ENCODE results near the gene KLHL3. TPM values are rescaled to one million over a fixed set of nuclear protein-coding genes. Genes with fewer than 3 reads are reported as not detected.

Gene KLHL3
- polyA plus RNA-seq, 1 of the 3 experiments (the other 2 are of a cell fraction): 3.8 TPM

DNA sequence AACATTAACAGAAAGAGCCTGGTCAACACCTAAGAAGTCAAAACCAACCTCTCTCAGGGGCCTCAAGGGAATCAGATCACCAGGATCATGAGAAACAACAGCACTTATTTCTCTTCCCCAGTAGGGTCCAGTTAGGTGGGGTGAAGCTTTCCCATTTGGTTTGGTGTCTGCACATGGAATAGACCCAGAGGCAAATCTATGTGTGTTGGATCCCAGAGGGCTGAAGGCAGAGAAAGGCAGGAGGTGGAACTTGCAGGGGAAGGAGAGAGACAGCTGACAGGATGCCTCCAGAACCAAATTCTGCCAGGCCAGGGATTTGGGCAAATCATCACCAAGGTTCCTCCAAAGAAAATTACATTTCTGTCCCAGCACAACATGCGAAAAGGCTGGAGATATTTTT, 132.0 kb downstream of the KLHL3 start:
- no peak for TF ChIP-seq TEAD4 (IDR thresholded peaks at IDR 0.05; ENCODE audit: borderline replicate concordance, insufficient read depth)
- TF ChIP-seq, protein P1, sequence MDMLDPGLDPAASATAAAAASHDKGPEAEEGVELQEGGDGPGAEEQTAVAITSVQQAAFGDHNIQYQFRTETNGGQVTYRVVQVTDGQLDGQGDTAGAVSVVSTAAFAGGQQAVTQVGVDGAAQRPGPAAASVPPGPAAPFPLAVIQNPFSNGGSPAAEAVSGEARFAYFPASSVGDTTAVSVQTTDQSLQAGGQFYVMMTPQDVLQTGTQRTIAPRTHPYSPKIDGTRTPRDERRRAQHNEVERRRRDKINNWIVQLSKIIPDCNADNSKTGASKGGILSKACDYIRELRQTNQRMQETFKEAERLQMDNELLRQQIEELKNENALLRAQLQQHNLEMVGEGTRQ (IDR thresholded peaks at IDR 0.05; ENCODE audit: borderline replicate concordance, low read depth, low read length): no peak
- no peak for TF ChIP-seq FOXJ3 (CRISPR knock-in tag; IDR thresholded peaks at IDR 0.05)
- TF ChIP-seq SMC3 (IDR thresholded peaks at IDR 0.05; ENCODE audit: low read depth, low read length): no peak
- TF ChIP-seq TCF12 (IDR thresholded peaks at IDR 0.05): no peak
- TF ChIP-seq, protein P2, sequence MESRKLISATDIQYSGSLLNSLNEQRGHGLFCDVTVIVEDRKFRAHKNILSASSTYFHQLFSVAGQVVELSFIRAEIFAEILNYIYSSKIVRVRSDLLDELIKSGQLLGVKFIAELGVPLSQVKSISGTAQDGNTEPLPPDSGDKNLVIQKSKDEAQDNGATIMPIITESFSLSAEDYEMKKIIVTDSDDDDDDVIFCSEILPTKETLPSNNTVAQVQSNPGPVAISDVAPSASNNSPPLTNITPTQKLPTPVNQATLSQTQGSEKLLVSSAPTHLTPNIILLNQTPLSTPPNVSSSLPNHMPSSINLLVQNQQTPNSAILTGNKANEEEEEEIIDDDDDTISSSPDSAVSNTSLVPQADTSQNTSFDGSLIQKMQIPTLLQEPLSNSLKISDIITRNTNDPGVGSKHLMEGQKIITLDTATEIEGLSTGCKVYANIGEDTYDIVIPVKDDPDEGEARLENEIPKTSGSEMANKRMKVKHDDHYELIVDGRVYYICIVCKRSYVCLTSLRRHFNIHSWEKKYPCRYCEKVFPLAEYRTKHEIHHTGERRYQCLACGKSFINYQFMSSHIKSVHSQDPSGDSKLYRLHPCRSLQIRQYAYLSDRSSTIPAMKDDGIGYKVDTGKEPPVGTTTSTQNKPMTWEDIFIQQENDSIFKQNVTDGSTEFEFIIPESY (IDR thresholded peaks at IDR 0.05; ENCODE audit: borderline replicate concordance, low read depth): no peak
- no peak for TF ChIP-seq NFIC (IDR thresholded peaks at IDR 0.05; ENCODE audit: borderline replicate concordance)
- TF ChIP-seq GABPA (IDR thresholded peaks at IDR 0.05; ENCODE audit: low read depth): no peak
- TF ChIP-seq MEF2A (IDR thresholded peaks at IDR 0.05; ENCODE audit: borderline replicate concordance, low read depth): no peak
- no peak for TF ChIP-seq YY1 (IDR thresholded peaks at IDR 0.05; ENCODE audit: low read depth)
- TF ChIP-seq, protein P3, sequence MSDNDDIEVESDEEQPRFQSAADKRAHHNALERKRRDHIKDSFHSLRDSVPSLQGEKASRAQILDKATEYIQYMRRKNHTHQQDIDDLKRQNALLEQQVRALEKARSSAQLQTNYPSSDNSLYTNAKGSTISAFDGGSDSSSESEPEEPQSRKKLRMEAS (IDR thresholded peaks at IDR 0.05; ENCODE audit: low read depth): no peak
- TF ChIP-seq, protein P4, sequence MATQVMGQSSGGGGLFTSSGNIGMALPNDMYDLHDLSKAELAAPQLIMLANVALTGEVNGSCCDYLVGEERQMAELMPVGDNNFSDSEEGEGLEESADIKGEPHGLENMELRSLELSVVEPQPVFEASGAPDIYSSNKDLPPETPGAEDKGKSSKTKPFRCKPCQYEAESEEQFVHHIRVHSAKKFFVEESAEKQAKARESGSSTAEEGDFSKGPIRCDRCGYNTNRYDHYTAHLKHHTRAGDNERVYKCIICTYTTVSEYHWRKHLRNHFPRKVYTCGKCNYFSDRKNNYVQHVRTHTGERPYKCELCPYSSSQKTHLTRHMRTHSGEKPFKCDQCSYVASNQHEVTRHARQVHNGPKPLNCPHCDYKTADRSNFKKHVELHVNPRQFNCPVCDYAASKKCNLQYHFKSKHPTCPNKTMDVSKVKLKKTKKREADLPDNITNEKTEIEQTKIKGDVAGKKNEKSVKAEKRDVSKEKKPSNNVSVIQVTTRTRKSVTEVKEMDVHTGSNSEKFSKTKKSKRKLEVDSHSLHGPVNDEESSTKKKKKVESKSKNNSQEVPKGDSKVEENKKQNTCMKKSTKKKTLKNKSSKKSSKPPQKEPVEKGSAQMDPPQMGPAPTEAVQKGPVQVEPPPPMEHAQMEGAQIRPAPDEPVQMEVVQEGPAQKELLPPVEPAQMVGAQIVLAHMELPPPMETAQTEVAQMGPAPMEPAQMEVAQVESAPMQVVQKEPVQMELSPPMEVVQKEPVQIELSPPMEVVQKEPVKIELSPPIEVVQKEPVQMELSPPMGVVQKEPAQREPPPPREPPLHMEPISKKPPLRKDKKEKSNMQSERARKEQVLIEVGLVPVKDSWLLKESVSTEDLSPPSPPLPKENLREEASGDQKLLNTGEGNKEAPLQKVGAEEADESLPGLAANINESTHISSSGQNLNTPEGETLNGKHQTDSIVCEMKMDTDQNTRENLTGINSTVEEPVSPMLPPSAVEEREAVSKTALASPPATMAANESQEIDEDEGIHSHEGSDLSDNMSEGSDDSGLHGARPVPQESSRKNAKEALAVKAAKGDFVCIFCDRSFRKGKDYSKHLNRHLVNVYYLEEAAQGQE (IDR thresholded peaks at IDR 0.05; ENCODE audit: low read depth, low read length): no peak
- TF ChIP-seq POLR2AphosphoS5 (IDR thresholded peaks at IDR 0.05; ENCODE audit: low read depth, low read length): no peak
- no peak for DNase-seq
- Histone ChIP-seq H4K20me1 (ENCODE audit: insufficient read depth) (no peaks in the 10 kb centered on the region), H2AFZ (ENCODE audit: low read depth) (no peak overlapping the region), H3K27me3 (ENCODE audit: insufficient read depth) (peaks cover 40% of the 10 kb centered on the region), H3K4me2 (no peak overlapping the region), H3K27ac (ENCODE audit: low read depth in 2 of 2, low read length in 1 of 2) (no peak overlapping the region), H3F3A (replicated peaks; ENCODE audit: insufficient read depth) (no peaks in the 10 kb centered on the region), H3K79me2 (ENCODE audit: insufficient read depth) (no peaks in the 10 kb centered on the region), H3K4me1 (ENCODE audit: control insufficient read depth in 1 of 2, insufficient read depth in 2 of 2, low read depth in 1 of 2, low read length in 1 of 2) (peaks cover 0 to 36% of the 10 kb centered on the region in 2 experiments; a peak in 2 of 4 replicates), H3K36me3 (replicated peaks in 1 of 2; ENCODE audit: control insufficient read depth in 1 of 2, insufficient read depth in 2 of 2, low read length in 1 of 2) (no peaks in the 10 kb centered on the region), H3K9me3 (no peaks in the 10 kb centered on the region), H3K9me2 (no peaks in the 10 kb centered on the region), H3K4me3 (ENCODE audit: low read depth in 2 of 2, low read length in 1 of 2) (no peak overlapping the region), H3K9ac (no peak overlapping the region)
- POLR2A ChIA-PET: interaction anchor here (1.1 kb wide), 1 partner anchor 23 kb away, joined by 5 read pairs; no protein-coding TSS in a partner anchor
- 50% methylated on average over 1 of the region's 1 CpG for WGBS (ENCODE audit: low lambda C conversion rate)
- CTCF ChIA-PET: interaction anchor here (0.9 to 3.7 kb wide), 6 partner anchors 12 to 284 kb away, joined by 3 to 23 read pairs (median 9); no protein-coding TSS in a partner anchor
